Measurements from ENCODE around the gene PDE4C.

The PDE4C gene

DNA sequence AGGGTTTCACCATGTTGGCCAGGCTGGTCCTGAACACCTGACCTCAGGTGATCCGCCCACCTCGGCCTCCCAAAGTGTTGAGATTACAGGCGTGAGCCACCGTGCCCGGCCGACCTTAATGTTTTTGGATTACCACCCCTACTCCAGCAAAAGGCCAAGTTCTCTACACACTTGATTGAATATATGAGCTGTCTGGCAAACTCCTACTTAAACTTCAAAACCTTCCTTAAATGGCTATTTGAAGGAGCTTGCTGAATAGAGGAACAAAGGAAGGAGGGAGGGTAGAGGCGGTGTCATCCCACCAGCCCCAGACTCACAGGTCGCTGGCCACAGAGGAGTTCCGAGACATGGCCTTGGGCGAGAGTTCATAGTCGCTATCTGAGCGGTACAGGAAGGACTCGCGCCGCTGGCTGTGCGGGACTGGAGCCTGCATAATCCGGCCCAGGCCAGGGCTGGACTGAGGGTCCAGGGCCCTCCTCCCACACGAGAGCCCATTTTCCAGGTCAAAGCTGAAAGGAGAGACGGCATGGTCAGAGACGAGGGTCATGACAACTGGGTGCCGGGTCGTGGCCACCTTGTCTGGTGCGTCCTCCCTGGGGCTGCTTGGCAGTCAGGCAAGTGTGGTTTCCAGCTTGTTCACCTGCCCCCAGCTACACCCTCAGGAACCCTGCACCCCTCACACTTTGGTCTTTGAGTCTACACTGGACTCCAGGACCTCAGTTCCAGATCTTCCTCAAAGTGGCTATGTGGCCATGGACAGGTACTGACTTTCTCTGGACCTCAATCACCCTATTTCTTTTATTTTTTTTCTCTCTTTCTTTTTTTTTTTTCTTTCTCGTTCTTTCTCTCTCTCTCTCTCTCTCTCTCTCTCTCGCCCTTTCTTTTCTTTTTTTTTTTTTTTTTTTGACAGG is 4.2 kb downstream of the PDE4C start:
- no peak overlapping the region for H3K4me3 ChIP-seq (ENCODE audit: low read depth, low read length)
- TF ChIP-seq, protein P1, sequence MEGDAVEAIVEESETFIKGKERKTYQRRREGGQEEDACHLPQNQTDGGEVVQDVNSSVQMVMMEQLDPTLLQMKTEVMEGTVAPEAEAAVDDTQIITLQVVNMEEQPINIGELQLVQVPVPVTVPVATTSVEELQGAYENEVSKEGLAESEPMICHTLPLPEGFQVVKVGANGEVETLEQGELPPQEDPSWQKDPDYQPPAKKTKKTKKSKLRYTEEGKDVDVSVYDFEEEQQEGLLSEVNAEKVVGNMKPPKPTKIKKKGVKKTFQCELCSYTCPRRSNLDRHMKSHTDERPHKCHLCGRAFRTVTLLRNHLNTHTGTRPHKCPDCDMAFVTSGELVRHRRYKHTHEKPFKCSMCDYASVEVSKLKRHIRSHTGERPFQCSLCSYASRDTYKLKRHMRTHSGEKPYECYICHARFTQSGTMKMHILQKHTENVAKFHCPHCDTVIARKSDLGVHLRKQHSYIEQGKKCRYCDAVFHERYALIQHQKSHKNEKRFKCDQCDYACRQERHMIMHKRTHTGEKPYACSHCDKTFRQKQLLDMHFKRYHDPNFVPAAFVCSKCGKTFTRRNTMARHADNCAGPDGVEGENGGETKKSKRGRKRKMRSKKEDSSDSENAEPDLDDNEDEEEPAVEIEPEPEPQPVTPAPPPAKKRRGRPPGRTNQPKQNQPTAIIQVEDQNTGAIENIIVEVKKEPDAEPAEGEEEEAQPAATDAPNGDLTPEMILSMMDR (conservative IDR thresholded peaks at IDR 0.05; ENCODE audit: low read depth, low read length), result no peak
- no peak for DNase-seq (ENCODE audit: low read depth)

DNA sequence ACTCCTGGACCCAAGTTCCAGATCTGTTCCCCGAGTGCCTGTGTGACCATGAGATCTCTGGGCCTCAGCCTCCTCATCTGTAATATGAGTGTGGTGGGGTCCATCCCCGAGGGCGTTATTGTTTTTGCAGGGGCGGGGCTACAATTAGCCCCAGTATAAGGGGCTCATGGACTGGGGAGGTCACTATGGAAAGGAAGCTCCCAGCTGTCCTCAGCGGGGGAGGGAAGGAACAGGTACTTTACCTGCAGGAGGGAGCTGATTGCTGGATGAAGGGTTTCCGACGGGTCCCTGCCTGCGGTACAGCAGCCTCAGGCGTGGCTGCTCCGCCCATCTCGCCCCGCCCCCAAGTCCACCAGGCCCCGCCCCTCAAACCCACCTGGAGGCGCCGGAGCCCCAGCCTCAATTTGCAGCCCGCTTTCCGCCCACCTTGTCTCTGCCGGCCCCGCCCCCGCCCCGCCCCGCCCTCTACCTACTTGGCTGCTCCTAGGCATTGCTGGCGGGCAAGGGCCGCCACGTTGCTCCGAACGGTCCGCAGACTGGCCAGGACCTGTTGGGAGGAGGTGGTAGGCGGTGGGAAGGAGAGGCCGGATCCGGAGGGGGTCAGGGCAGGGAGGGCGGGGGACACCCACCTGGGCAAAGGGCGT is 5.5 kb downstream of the PDE4C start:
- TF ChIP-seq, protein P1 (conservative IDR thresholded peaks at IDR 0.05; ENCODE audit: low read depth, low read length), result no peak
- no peak for DNase-seq (ENCODE audit: low read depth)
- H3K4me3 ChIP-seq (ENCODE audit: low read depth, low read length), result no peak overlapping the region

DNA sequence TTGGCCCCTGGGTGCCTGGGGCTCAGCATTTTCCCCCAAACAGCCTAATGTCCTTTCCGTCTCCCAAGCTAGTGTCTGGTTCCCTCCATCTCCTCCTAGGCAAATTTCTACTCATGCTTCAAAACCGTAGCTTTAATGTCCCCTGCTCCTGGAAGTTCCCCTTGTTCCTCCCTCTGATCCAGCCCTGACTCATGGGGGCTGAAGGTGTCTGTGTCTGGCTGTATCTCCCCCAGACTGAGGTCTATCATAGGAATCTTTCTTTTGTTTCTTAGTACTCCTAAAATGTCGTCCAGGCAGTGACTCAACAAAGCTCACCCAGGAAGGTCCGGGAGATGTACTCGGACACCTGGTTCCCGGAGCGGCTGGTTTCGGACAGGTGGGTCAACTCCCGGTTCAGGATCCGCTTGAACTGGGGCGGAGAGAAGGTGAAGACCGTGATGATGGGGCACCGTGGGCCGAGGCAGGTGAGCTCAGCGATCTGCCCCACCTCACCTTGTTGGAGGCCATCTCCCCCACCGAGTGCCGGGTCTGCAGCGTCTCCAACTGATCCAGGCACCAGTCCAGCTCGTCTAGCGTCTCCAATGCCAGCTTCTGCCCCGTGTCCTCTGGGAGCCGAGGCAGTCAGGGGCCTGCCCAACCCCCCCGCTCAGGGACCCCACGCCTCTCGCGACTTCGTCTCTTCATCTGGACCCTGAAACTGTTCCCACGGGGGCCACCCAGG is 6.2 kb downstream of the PDE4C start:
- TF ChIP-seq, protein P1 (conservative IDR thresholded peaks at IDR 0.05; ENCODE audit: low read depth, low read length), result no peak
- H3K4me3 ChIP-seq (ENCODE audit: low read depth, low read length), result no peak overlapping the region
- DNase-seq (ENCODE audit: low read depth), result no peak

DNA sequence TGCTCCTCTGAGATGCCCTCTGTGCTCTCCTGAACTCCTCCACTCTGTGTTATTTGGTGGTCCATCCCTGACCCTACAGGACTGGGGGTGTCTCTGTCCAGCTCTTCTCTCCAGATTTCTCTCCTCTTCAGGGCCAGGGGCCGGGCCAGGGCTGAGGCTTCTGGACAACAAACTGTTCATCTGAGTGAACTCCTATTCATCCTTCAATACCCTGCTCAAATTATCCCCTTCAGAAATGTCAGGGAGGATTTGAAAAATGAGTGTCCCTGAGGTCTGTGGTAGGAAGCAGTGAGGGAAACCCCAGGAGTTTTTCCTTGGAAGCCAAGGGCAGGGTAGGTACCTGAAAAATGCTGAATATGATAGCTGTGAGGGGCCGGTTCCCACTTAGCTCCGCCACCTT is 7.6 kb downstream of the PDE4C start:
- TF ChIP-seq, protein P1 (conservative IDR thresholded peaks at IDR 0.05; ENCODE audit: low read depth, low read length), result no peak
- DNase-seq (ENCODE audit: low read depth), result no peak
- H3K4me3 ChIP-seq (ENCODE audit: low read depth, low read length), result no peak overlapping the region

DNA sequence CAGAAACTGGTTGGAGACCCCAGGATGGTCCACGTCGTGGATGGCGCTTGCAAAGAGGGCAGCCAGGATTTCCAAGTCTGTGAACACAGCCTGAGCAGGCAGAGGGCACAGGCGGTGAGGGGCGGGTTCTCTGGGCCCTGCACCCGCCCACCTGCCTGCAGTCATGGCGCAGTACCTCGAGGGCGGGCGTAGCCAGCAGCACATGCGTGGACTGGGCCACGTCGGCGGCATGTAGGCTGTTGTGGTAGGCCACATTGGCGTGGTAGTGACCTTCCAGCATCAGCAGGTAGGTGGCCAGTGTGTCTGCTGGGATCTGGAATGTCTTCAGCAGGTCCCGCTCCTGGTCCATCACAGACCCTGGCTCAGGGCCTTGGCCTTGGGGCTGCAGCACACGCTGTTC is 8.1 kb downstream of the PDE4C start:
- no peak overlapping the region for H3K4me3 ChIP-seq (ENCODE audit: low read depth, low read length)
- DNase-seq (ENCODE audit: low read depth), result no peak
- TF ChIP-seq, protein P1 (conservative IDR thresholded peaks at IDR 0.05; ENCODE audit: low read depth, low read length), result no peak

DNA sequence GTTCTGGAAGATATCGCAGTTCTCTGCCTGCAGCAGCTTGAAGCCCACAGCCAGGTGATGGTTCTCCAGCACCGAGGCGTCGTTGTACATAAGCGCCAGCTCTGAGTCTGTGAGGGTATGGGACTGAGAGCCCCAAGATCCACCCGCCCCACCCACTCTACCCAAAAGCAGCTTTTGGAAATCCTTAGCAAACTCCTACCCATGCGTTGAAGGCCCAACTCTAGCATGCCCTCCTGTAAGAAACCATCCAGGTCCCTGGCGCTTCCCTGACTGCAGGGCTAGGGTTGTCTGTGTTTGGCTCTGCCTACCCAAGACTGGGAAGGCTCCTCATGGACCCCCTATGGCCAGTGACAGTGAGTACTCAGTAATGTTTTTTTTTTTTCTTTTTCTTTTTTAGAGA is 9.4 kb downstream of the PDE4C start:
- DNase-seq (ENCODE audit: low read depth), result no peak
- H3K4me3 ChIP-seq (ENCODE audit: low read depth, low read length), result no peak overlapping the region
- TF ChIP-seq, protein P1 (conservative IDR thresholded peaks at IDR 0.05; ENCODE audit: low read depth, low read length), result no peak

Data from choroid plexus epithelial cell (primary cell).